ENCODE results near the gene TUNAR. TPM values are rescaled to one million over a fixed set of nuclear protein-coding genes. Genes with fewer than 3 reads are reported as not detected.

TUNAR gene
- total and polyA plus RNA-seq, 9 of the 15 experiments (the other 6 are each of a cell fraction or from before 2014, with no cell fraction given): not detected

GRCh38 chr14:95840094-95840700, 36.4 kb upstream of the TUNAR start:
- POLR2A ChIA-PET: no interaction called here
- Histone ChIP-seq H3K36me3 (ENCODE audit: control insufficient read depth, insufficient read depth, low read length) (no peaks in the 10 kb centered on the region), H3K4me2 (ENCODE audit: insufficient read depth, low read length) (no peak overlapping the region), H3K9me1 (ENCODE audit: control insufficient read depth, insufficient read depth, low read length) (no peaks in the 10 kb centered on the region), H2AFZ (ENCODE audit: low read depth, low read length) (no peak overlapping the region), H3K27ac (ENCODE audit: extremely low read depth, low read depth, low read length) (no peak overlapping the region), H3K4me1 (replicated peaks in 1 of 2; ENCODE audit: control insufficient read depth in 2 of 2, insufficient read depth in 2 of 2, low read length in 2 of 2) (no peaks in the 10 kb centered on the region), H3K27me3 (ENCODE audit: control insufficient read depth in 2 of 2, insufficient read depth in 2 of 2, low read length in 2 of 2) (no peaks in the 10 kb centered on the region), H4K20me1 (replicated peaks; ENCODE audit: control insufficient read depth, insufficient read depth, low read length) (no peaks in the 10 kb centered on the region), H3K9me3 (replicated peaks; ENCODE audit: control insufficient read depth, insufficient read depth, low read depth, low read length) (no peaks in the 10 kb centered on the region), H3K4me3 (no peak overlapping the region), H3K79me2 (ENCODE audit: control insufficient read depth, insufficient read depth, low read length) (no peaks in the 10 kb centered on the region), H3K9ac (ENCODE audit: insufficient read depth in 1 of 2, low read depth in 2 of 2, low read length in 2 of 2) (no peak overlapping the region)
- no peak for FAIRE-seq
- in situ Hi-C loops (cut with MboI) (no loop called here), intact Hi-C loops (cut with micrococcal nuclease) (no loop called here)
- 0% methylated on average over 7 of the region's 7 CpGs for WGBS (ENCODE audit: insufficient coverage, low coverage, missing lambda C conversion rate)
- no peak for ATAC-seq
- CTCF ChIA-PET (ENCODE audit: low intra/inter-chr PET ratio): no interaction called here
- no peak for DNase-seq (ENCODE audit: extremely low read depth in 1 of 4, low spot score in 3 of 4)
- no peak for TF ChIP-seq NEUROD1 (IDR thresholded peaks at IDR 0.05; ENCODE audit: borderline replicate concordance, low read depth, low read length, partially characterized antibody)
- TF ChIP-seq ZNF280A (IDR thresholded peaks at IDR 0.05; ENCODE audit: low read depth, partially characterized antibody): no peak
- no peak for TF ChIP-seq RBM17 (IDR thresholded peaks at IDR 0.05; ENCODE audit: borderline replicate concordance, low read depth, low read length)
- TF ChIP-seq ZBTB1 (CRISPR knock-in tag; IDR thresholded peaks at IDR 0.05; ENCODE audit: borderline replicate concordance, low read depth): no peak
- no TSS peak for BruUV-seq (replicated peaks)
